Neural progenitor cell (in vitro differentiated cells): ENCODE data around the gene AGPS. TPM values are rescaled to one million over a fixed set of nuclear protein-coding genes. Genes with fewer than 3 reads are reported as not detected.
"Not testable (repeated sequence)": the region's sequence is repeated elsewhere in the genome, so short reads cannot be mapped to it uniquely, and the experiment has no call there.

Experiments used
- DNase-seq: peaks from one replicate; pipeline ENCODE4 v3.0.0-alpha.2; 2016; ENCODE audit warnings: low spot score
- H2AFZ ChIP-seq: fragments of 200-600 bp; sonication (generic); replicated peaks from 2 replicates; pipeline ENCODE4 v1.6.1; 2016; ENCODE audit warnings: antibody characterized with exemption
- H3F3A ChIP-seq: fragments of 200-600 bp; sonication (generic); 2 replicates; pipeline ENCODE4 v1.6.1; 2016; ENCODE audit warnings: antibody characterized with exemption, low read depth
- H3K27ac ChIP-seq: fragments of 200-600 bp; sonication (generic); 2 replicates; pipeline ENCODE4 v1.5.1; 2016; ENCODE audit warnings: mild to moderate bottlenecking
- H3K27me3 ChIP-seq: fragments of 200-600 bp; sonication (generic); 2 replicates; pipeline ENCODE4 v1.6.1; 2016; ENCODE audit warnings: mild to moderate bottlenecking, moderate library complexity
- H3K36me3 ChIP-seq: fragments of 200-600 bp; sonication (generic); 2 replicates; pipeline ENCODE4 v1.5.1; 2016
- H3K4me1 ChIP-seq: fragments of 200-600 bp; sonication (generic); 2 replicates; pipeline ENCODE4 v1.6.1; 2016; ENCODE audit warnings: mixed run types
- H3K4me2 ChIP-seq: fragments of 200-600 bp; sonication (generic); 2 replicates; pipeline ENCODE4 v1.6.1; 2016
- H3K4me3 ChIP-seq: fragments of 200-600 bp; sonication (generic); 2 replicates; pipeline ENCODE4 v1.5.1; 2016
- H3K79me2 ChIP-seq: fragments of 200-600 bp; sonication (generic); 2 replicates; pipeline ENCODE4 v1.6.1; 2016; ENCODE audit warnings: low read depth
- H3K9ac ChIP-seq: fragments of 200-600 bp; sonication (generic); 2 replicates; pipeline ENCODE4 v1.6.1; 2016
- H3K9me3 ChIP-seq: fragments of 200-600 bp; sonication (generic); 2 replicates; pipeline ENCODE4 v1.5.1; 2016; ENCODE audit warnings: low read depth
- H4K20me1 ChIP-seq: fragments of 200-600 bp; sonication (generic); 2 replicates; pipeline ENCODE4 v1.6.1; 2016; ENCODE audit warnings: low read depth
- H3K27ac Mint-ChIP-seq: 3 replicates; pipeline ENCODE4 v1.8.0; 2021; ENCODE audit warnings: mixed read lengths
- H3K27me3 Mint-ChIP-seq: 2 replicates; pipeline ENCODE4 v1.8.0; 2022; ENCODE audit warnings: low read depth, mild to moderate bottlenecking, inconsistent platforms, moderate library complexity, mixed read lengths; ENCODE audit not compliant: insufficient read depth
- H3K36me3 Mint-ChIP-seq: 3 replicates; pipeline ENCODE4 v1.8.0; 2021; ENCODE audit warnings: mixed read lengths
- H3K4me1 Mint-ChIP-seq: 3 replicates; pipeline ENCODE4 v1.8.0; 2021; ENCODE audit warnings: mixed read lengths
- H3K4me3 Mint-ChIP-seq: 3 replicates; pipeline ENCODE4 v1.8.0; 2021; ENCODE audit warnings: mild to moderate bottlenecking, moderate library complexity, mixed read lengths
- H3K9me3 Mint-ChIP-seq: 3 replicates; pipeline ENCODE4 v1.8.0; 2020; ENCODE audit warnings: mixed read lengths
- EZH2 ChIP-seq: fragments of 200-600 bp; sonication (generic); IDR thresholded peaks from 2 replicates; pipeline ENCODE4 v1.6.1; 2017; ENCODE audit warnings: antibody characterized with exemption, mild to moderate bottlenecking, moderate library complexity
- EZH2phosphoT487 ChIP-seq: fragments of 200-600 bp; sonication (generic); IDR thresholded peaks from 2 replicates; pipeline ENCODE4 v1.6.1; 2017; ENCODE audit warnings: antibody characterized with exemption
- total RNA-seq: library from RNA; depleted of rRNA; stranded (reverse); fragments of >200 nt; gene quantifications from 2 replicates; pipeline ENCODE4 v1.2.3, GENCODE V29; 2015; ENCODE audit warnings: low replicate concordance
- TF ChIP-seq, protein P1 (sequence below): fragments of 200-600 bp; sonication (generic); IDR thresholded peaks from 2 replicates; pipeline ENCODE4 v1.5.1; 2017; ENCODE audit warnings: antibody characterized with exemption, mild to moderate bottlenecking

AGPS gene
- total RNA-seq, 1 donor from 2014 or later, result 63.5 TPM

DNA sequence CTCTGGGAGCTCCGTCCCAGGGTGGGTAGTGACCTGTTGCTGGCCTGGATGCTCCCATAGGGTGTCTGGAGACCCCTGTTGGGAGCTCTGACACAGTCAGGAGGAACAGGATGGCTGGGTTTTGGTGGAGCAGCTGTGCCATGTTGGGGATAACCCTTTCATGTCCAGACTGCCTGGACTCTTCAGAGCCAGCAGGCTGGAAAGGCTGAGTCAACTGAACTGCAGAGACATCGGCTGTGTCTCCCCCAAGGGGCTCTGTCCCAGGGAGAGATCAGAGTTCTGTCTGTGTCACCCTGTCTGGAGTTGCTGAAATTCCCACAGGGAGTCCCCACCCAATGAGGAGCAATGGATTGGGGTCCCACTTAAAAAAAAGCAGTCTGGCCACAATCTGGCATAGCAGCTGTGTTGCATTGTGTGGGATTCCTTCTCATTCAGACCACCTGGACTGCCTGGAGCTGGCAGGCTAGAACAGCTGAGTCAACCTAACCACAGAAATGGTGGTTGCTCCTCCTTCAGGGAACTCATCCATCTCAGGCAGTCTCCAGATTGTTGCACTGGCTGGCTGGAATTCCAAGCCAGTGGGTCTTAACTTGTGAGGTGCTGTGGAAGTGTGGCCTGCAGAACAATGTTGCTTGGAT, 37.2 kb downstream of the AGPS start:
- no peak overlapping the region for H2AFZ ChIP-seq
- no peaks in the 10 kb centered on the region for H3K36me3 ChIP-seq
- peaks cover 53% of the 10 kb centered on the region for H3K36me3 Mint-ChIP-seq
- no peak overlapping the region for H3K27ac ChIP-seq
- no peak for TF ChIP-seq EZH2
- TF ChIP-seq, protein P1, sequence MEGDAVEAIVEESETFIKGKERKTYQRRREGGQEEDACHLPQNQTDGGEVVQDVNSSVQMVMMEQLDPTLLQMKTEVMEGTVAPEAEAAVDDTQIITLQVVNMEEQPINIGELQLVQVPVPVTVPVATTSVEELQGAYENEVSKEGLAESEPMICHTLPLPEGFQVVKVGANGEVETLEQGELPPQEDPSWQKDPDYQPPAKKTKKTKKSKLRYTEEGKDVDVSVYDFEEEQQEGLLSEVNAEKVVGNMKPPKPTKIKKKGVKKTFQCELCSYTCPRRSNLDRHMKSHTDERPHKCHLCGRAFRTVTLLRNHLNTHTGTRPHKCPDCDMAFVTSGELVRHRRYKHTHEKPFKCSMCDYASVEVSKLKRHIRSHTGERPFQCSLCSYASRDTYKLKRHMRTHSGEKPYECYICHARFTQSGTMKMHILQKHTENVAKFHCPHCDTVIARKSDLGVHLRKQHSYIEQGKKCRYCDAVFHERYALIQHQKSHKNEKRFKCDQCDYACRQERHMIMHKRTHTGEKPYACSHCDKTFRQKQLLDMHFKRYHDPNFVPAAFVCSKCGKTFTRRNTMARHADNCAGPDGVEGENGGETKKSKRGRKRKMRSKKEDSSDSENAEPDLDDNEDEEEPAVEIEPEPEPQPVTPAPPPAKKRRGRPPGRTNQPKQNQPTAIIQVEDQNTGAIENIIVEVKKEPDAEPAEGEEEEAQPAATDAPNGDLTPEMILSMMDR, result no peak
- no peak for TF ChIP-seq EZH2phosphoT487
- no peaks in the 10 kb centered on the region for H3K4me1 ChIP-seq
- H3K4me3 ChIP-seq, result no peak overlapping the region
- no peak overlapping the region for H3K4me3 Mint-ChIP-seq
- H3K4me2 ChIP-seq, result no peak overlapping the region
- no peaks in the 10 kb centered on the region for H3K27me3 ChIP-seq
- peaks cover 70% of the 10 kb centered on the region for H3K9me3 Mint-ChIP-seq
- H3K9ac ChIP-seq, result no peak overlapping the region
- no peaks in the 10 kb centered on the region for H3K4me1 Mint-ChIP-seq
- H3K27me3 Mint-ChIP-seq, result no peaks in the 10 kb centered on the region
- H3F3A ChIP-seq, result no peaks in the 10 kb centered on the region
- peaks cover 90% of the 10 kb centered on the region for H3K79me2 ChIP-seq
- H3K9me3 ChIP-seq, result peaks cover 11% of the 10 kb centered on the region
- H3K27ac Mint-ChIP-seq, result no peak overlapping the region
- no peak for DNase-seq
- no peaks in the 10 kb centered on the region for H4K20me1 ChIP-seq

DNA sequence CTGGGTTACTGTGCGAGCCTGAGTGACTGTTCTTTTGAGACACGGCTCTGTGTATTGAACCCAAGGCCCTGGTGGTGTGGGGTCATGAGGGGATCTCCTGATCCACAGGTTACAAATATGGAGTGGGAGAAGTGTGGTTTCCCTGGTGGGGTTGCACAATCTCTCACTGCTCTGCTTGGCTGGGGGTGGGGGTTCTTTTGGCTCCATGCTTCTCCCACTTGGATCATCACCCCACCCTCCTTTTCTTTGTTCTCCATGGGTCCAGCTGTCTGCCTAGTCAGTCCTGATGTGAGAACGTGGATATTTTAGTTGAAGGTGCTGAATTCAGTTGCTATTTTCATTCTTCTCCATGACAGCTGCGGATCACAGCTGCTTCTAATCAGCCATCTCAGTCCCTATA, 37.8 kb downstream of the AGPS start:
- peaks cover 67% of the 10 kb centered on the region for H3K9me3 Mint-ChIP-seq
- Histone ChIP-seq H3K9me3 (peaks cover 11% of the 10 kb centered on the region), H3K27me3 (no peaks in the 10 kb centered on the region), H3K4me1 (no peaks in the 10 kb centered on the region), H4K20me1 (no peaks in the 10 kb centered on the region), H3K36me3 (no peaks in the 10 kb centered on the region), H3F3A (no peaks in the 10 kb centered on the region), H3K79me2 (peaks cover 88% of the 10 kb centered on the region), H3K4me3 (no peak overlapping the region), H3K4me2 (no peak overlapping the region), H3K27ac (no peak overlapping the region), H2AFZ (no peak overlapping the region), H3K9ac (no peak overlapping the region)
- no peak overlapping the region for H3K27ac Mint-ChIP-seq
- H3K4me3 Mint-ChIP-seq, result no peak overlapping the region
- H3K36me3 Mint-ChIP-seq, result peaks cover 55% of the 10 kb centered on the region
- H3K4me1 Mint-ChIP-seq, result no peaks in the 10 kb centered on the region
- DNase-seq, result no peak
- TF ChIP-seq, protein P1, result no peak
- TF ChIP-seq EZH2phosphoT487, result no peak
- no peak for TF ChIP-seq EZH2
- no peaks in the 10 kb centered on the region for H3K27me3 Mint-ChIP-seq

DNA sequence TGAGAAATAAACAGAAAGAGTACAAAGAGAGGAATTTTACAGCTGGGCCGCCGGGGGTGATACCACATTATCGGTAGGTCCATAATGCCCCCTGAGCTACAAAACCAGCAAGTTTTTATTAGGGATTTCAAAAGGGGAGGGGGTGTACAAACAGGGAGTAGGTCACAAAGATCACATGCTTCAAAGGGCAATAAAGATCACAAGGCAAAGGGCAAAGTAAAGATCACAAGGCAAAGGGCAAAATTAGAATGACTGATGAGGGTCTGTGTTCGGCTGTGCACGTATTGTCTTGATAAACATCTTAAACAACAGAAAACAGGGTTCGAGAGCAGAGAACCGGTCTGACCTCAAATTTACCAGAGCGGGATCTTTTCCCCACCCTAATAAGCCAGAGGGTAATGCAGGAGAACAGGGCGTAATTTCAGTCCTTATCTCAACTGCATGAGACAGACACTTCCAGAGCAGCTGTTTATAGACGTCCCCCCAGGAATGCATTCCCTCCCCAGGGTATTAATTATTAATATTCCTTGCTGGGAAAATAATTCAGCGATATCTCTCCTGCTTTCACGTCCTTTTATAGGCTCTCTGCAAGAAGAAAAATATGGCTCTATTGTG, 38.6 kb downstream of the AGPS start:
- peaks cover 48% of the 10 kb centered on the region for H3K36me3 Mint-ChIP-seq
- H3K27me3 Mint-ChIP-seq, H2AFZ ChIP-seq, H4K20me1 ChIP-seq, H3K4me3 ChIP-seq, DNase-seq, H3F3A ChIP-seq, H3K4me1 Mint-ChIP-seq, H3K4me3 Mint-ChIP-seq, H3K4me1 ChIP-seq, H3K27me3 ChIP-seq, H3K27ac ChIP-seq, H3K27ac Mint-ChIP-seq, H3K9ac ChIP-seq, H3K36me3 ChIP-seq, H3K4me2 ChIP-seq: not testable (repeated sequence)
- H3K9me3 Mint-ChIP-seq, result peaks cover 59% of the 10 kb centered on the region
- peaks cover 11% of the 10 kb centered on the region for H3K9me3 ChIP-seq
- peaks cover 83% of the 10 kb centered on the region for H3K79me2 ChIP-seq

DNA sequence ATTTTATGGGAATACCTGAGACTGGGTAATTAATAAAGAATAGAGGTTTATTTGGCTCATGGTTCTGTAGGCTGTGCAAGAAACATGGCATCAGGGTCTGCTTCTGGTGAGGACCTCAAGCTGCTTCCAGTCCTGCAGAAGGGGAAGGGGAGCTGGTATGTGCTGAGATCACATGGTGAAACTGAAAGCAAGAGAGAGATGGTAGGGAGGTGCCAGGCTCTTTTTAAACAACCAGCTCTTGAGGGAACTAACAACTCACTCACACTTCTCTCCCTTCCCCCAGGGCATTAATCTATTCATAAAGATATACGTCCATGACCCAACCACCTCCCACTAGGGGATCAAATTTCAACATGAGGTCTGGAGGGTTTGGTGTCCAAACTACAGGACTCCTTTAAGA, 40.1 kb downstream of the AGPS start:
- Mint-ChIP-seq H3K9me3 (peaks cover 46% of the 10 kb centered on the region), H3K27ac (no peak overlapping the region), H3K4me3 (no peak overlapping the region), H3K36me3 (peaks cover 42% of the 10 kb centered on the region), H3K27me3 (no peaks in the 10 kb centered on the region), H3K4me1 (no peaks in the 10 kb centered on the region)
- Histone ChIP-seq H3K4me1 (no peaks in the 10 kb centered on the region), H2AFZ (no peak overlapping the region), H3K4me3 (no peak overlapping the region), H3K36me3 (peaks cover 8% of the 10 kb centered on the region), H3K9ac (no peak overlapping the region), H3K9me3 (no peaks in the 10 kb centered on the region), H3K27ac (no peak overlapping the region), H3K4me2 (no peak overlapping the region), H3F3A (no peaks in the 10 kb centered on the region), H4K20me1 (no peaks in the 10 kb centered on the region), H3K79me2 (peaks cover 68% of the 10 kb centered on the region), H3K27me3 (no peaks in the 10 kb centered on the region)
- no peak for TF ChIP-seq EZH2
- no peak for TF ChIP-seq EZH2phosphoT487
- TF ChIP-seq, protein P1, result no peak
- DNase-seq, result no peak
